HL-60 (cell line): Measurements from ENCODE around the gene PLA2G4D.

Experiments
- CTCF ChIP-seq: IDR thresholded peaks from one replicate; pipeline ENCODE4 v1.5.1; 2011; ENCODE audit warnings: low read length, control low read depth, inconsistent platforms; ENCODE audit not compliant: insufficient read depth
- GABPA ChIP-seq: IDR thresholded peaks from 2 replicates; pipeline ENCODE4 v1.6.1; 2012; ENCODE audit warnings: low read depth
- SPI1 ChIP-seq: IDR thresholded peaks from 2 replicates; pipeline ENCODE4 v1.6.1; 2012; ENCODE audit warnings: low read depth, mild to moderate bottlenecking, borderline replicate concordance

GRCh38 chr15:42057799-42058646, 36.3 kb downstream of the PLA2G4D start:
- TF ChIP-seq CTCF (no peak), SPI1 (no peak), GABPA (no peak)
